Activated CD8-positive, alpha-beta memory T cell treated with anti-CD3 and anti-CD28 coated beads for 1 hour (primary cell): ENCODE measurements around the gene PIGM.
"Not testable (repeated sequence)": the region's sequence is repeated elsewhere in the genome, so short reads cannot be mapped to it uniquely, and the experiment has no call there.

ENCODE experiments used
- DNase-seq, 2 donors: peaks; one replicate each; pipeline ENCODE4 v3.0.0-alpha.2; 2020; ENCODE audit warnings: low read depth in 1 of 2; ENCODE audit errors: extremely low read depth in 1 of 2

Gene PIGM

GRCh38 chr1:160061369-160062229 lies 29.8 kb upstream of the PIGM start:
- DNase-seq, result no peak

DNA sequence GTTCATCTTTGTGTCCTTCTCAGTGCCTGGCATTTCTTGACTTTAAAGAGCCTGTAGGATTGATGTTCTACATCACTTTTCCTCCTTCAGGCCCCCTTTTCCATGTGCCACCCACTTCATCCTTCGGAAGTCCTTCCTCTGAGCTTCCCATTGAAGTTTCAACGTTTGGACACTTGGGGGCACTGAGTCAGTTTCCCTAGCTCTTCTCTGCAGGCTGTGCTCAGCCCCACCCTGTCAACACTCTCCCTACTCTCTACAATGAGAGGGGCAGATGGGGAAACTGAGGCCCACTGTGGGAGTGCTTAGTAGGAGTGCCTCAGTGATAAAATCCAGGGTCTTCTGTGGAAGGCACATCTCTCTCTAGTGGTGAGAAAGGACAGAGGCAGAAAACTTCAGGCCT lies 26.3 kb upstream of the PIGM start:
- DNase-seq, result no peak

DNA sequence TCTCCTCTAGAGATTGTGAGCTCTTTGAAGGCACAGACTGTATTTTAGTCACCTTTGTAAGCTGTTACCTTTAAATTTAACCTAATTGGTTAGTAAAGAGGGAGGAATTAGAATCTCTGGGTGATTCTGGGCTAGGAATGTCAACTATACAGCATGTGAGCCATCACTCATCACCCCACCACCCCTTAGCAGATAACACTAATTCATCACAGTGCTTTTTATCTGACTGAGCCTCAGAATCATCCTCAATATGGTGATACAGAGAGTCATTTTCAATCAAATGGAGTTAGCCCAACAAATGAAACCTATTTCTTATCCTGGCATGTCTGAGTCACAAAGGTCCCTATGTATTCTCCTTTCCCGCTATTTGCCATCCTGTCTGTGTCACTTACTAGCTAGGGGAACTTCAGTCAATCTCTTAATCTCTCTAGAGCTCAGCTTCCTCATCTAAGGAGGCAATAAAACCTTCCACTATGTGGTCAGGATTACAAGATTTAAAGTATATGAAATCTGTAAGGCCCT lies 24.9 kb upstream of the PIGM start:
- DNase-seq, result no peak

DNA sequence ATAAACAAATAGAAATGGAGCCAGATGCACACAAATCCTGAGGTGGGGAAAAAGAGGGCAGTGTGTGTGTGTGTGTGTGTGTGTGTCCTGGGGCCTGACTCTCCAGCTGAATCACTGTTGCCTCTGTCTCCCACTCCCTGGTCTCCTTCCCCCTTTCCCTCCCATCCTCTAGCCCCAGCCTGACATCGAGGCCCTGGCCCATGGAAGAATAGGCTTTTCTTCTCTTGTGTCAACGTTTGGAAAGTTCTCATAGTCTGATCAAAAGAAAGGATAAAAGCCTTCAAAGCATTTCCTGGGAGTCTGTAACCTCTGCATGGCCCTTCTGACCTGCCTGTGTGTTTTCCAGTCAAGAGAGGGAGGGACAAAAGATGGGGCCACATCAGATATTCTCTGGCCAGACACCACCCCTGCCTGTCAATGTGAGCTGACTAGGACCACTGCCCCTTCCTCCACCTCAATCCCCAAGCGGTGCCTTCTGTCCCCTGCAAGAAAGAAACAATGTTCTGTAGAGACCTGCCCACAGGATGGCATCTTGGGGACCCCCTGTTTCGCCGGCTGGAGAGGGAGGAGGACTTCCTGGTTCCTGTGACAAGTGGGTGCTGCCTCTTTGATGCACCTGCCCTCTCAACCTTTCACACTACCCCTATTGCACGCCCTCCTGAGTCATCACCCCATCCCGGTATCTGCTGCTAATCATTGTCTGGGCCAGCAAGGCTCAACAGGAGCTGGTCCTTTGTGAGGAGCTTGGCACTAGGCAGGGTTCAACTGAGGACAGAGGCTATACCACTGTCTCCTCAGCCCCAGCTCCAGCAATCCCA lies 22.0 kb upstream of the PIGM start:
- no peak for DNase-seq

- no peak for DNase-seq
Observed at GRCh38 chr1:160052936-160053335, 21.1 kb upstream of the PIGM start.

GRCh38 chr1:160050619-160051018 lies 18.8 kb upstream of the PIGM start:
- no peak for DNase-seq

GRCh38 chr1:160050182-160050581 lies 18.4 kb upstream of the PIGM start:
- DNase-seq, result not testable (repeated sequence)

GRCh38 chr1:160049101-160049500 lies 17.3 kb upstream of the PIGM start:
- no peak for DNase-seq

- no peak for DNase-seq
Observed at GRCh38 chr1:160048335-160048734, 16.5 kb upstream of the PIGM start.

- DNase-seq, result no peak
Observed at GRCh38 chr1:160047111-160047991, 15.6 kb upstream of the PIGM start.

DNA sequence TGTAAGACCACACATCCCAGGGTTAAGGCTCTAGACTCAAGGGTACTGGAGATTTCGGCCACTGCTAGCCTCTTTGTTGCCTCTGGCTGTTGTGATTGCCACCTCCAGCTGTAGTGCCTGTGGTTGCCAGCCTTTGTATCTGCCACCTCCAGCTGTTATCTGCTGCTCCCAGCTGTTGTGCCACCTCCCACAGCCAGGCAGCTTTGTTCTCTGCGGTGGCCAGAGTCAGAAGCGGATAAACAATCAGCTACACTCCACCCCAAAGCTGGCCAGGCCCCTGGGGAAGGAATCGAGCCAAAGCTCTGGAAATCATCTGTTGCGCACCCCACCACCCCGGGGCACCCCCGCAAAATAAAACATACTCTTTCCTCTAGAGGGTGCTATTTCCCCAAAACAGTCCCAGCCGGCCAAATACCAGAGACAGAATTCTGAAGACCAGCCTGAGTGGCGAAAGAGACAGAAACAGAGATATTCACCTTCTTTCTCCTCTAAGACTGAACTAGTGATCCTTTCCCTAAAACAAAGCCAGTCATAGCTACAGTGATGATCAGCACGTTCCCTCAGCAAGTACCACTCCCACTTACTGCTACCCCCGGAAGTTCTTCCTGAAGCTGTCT lies 14.8 kb upstream of the PIGM start:
- DNase-seq, result no peak

DNA sequence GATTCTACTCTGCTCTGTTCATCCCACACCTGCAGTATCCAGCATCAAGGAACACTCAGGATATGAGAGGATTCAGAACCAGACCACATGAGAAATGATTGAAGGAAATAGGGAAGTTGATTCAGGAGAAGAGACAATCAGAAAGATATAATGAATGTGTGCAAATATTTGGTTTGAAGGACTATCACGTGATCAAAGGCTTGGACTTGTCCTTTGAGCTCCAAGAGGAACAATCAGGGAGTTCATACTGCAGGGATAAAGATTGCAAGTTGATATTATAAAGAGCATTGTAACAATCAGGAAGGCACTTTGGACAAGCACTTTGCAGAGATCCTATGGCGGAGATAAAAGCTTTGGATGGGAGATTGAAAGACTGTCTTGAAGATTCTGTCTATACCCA lies 13.9 kb upstream of the PIGM start:
- DNase-seq, result no peak

DNA sequence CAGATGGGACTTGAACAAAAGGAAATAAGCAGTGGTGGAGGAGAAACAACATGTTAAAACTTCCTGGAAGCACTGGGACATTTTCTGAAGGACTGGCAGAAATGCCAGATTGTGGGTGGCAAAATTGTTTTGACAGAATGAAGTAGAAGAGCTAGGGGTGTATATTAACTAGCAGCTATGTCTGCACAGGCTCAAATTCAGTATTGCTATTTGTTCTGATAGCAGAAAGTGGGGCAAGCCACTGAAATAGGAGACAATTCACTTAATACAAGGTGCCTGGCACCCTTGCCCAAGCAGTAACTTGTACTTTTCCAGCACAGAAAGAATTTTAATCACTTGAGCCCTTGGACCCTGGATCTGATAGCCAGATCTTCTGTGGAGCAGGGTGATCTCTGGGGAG lies 11.8 kb upstream of the PIGM start:
- DNase-seq, result no peak

- DNase-seq, result no peak
Observed at GRCh38 chr1:160040476-160040875, 8.7 kb upstream of the PIGM start.

DNA sequence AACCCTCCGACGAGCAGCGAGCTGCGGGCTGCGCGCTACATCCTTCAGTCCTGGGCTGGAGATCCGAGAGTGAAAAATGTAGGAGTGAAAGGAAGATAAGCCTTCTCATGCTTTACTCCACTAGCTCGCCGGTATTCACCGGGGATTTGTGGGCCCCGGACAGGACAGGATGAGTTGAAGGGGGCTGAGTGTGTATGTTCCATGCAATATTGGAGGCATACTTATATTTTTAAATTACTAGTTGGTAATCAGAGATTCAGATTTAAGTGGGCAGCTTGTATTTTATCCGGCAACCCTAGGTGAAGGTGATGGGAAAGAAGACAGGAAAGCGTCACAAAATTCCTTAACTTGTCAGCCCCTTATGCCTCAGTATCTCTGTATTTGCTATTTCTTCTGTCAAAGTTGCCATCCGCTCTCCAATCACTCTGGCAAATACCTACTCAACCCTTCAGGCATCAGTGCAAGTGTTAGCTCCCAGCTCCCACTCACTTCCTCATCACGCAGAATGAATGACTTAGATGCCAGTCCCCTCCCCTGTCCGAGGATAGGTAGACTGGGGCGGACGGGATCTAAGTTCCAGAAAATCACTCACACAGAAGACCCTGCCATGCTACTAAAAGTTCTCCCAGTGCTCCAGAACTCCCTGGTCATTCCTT lies 503 bp upstream of the PIGM start:
- no peak for DNase-seq

GRCh38 chr1:160030657-160031364 lies 979 bp downstream of the PIGM start:
- no peak for DNase-seq

DNA sequence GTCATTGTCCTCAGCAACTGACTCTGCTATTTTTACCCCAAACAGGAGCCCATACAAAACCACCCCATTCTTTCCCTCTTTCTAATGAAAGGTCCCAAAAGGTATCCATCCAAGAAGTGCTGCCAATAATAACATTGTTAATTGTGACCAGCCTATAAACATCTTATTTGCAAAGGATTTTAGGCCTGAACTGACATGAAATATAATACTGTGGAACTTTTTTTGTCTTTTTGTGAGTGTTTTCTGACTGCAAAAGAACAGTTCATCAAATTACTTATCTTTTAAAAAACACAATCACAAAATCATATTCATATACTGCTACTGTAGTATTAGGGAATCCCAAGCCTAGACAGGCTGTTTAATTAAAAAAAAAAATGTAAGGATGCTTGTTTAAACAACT lies 3.4 kb downstream of the PIGM start:
- no peak for DNase-seq

DNA sequence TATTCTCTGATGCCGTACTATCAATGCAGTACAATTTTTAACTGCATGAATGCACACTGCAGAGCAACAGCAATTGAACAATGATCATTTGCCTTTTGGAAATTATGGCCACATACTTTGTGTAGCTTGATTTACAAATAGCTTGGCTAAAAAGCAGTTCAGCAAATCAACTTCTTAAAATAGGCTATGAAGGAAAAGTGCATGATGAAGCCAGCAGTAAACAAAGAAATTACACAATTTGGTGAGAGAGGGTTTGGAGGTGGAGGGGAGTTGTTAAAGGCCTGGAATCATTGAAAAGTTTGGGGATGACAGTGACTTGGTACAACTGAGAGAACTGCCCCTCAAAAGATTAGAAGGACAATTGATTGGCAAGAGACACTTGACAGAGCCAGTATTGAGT lies 6.5 kb downstream of the PIGM start:
- no peak for DNase-seq

- no peak for DNase-seq
Observed at GRCh38 chr1:160024195-160024905, 7.4 kb downstream of the PIGM start.
